Measurements from ENCODE around the gene RASSF8. TPM values are rescaled to one million over a fixed set of nuclear protein-coding genes. Genes with fewer than 3 reads are reported as not detected.

Gene RASSF8
- total and polyA plus RNA-seq, 2 donors (not counting 3 experiments of a cell fraction or from before 2014, with no cell fraction given): 11.1 to 59.3 TPM

GRCh38 chr12:25988505-25988904 lies 30.0 kb downstream of the RASSF8 start:
- H3K79me2 ChIP-seq (ENCODE audit: control insufficient read depth, insufficient read depth, low read length): peaks cover 93% of the 10 kb centered on the region
- no peaks in the 10 kb centered on the region for H3K9me1 ChIP-seq (replicated peaks; ENCODE audit: control insufficient read depth, extremely low read depth, insufficient read depth, low read length)
- H3K9ac ChIP-seq (replicated peaks; ENCODE audit: extremely low read depth, insufficient read depth, low read length): peak overlapping the region; percentile 20
- H2AFZ ChIP-seq (ENCODE audit: low read depth, low read length): no peak overlapping the region
- no peaks in the 10 kb centered on the region for H3K36me3 ChIP-seq (ENCODE audit: control insufficient read depth in 2 of 2, extremely low read depth in 1 of 2, insufficient read depth in 2 of 2, low read length in 2 of 2)
- H4K20me1 ChIP-seq (replicated peaks; ENCODE audit: control insufficient read depth, extremely low read depth, insufficient read depth, low read length): peaks cover 4% of the 10 kb centered on the region
- dilution Hi-C loops (cut with MboI; ENCODE audit: extremely low pct_ligation_motif_present, low sequenced_read_pairs) (no loop called here), intact Hi-C loops (cut with micrococcal nuclease) (loop anchor here (1.0 to 2.0 kb wide), 3 partner anchors 9 to 30 kb away; partner anchors contain the start of gene RASSF8)
- POLR2A ChIA-PET: interaction anchor here (0.8 kb wide), 1 partner anchor 9 kb away, joined by 3 read pairs; no protein-coding TSS in a partner anchor
- peak overlapping the region; percentile 71 for H3K4me2 ChIP-seq (ENCODE audit: insufficient read depth, low read length)
- peaks cover 17% of the 10 kb centered on the region for H3K4me1 ChIP-seq (ENCODE audit: control insufficient read depth, extremely low read depth, insufficient read depth, low read length)
- peak; percentile 77 for FAIRE-seq
- CTCF ChIA-PET: interaction anchor here (1.0 to 5.2 kb wide), 4 partner anchors 9 to 29 kb away, joined by 4 to 36 read pairs (median 14); partner anchors contain the start of gene RASSF8
- no peaks in the 10 kb centered on the region for H3K27me3 ChIP-seq (ENCODE audit: control insufficient read depth in 2 of 2, insufficient read depth in 2 of 2, low read length in 2 of 2)
- DNase-seq (ENCODE audit: low read depth, low spot score): peak; percentile 66
- peak; percentile 49 for TF ChIP-seq GATA2 (IDR thresholded peaks at IDR 0.05; ENCODE audit: insufficient read depth, insufficient read length, low read depth, low read length)
- no peak for TF ChIP-seq CTCF (IDR thresholded peaks at IDR 0.05; ENCODE audit: extremely low read depth in 1 of 2, insufficient read depth in 1 of 2, low read depth in 1 of 2, low read length in 2 of 2)
- TF ChIP-seq POLR2AphosphoS5 (IDR thresholded peaks at IDR 0.05; ENCODE audit: insufficient read depth, low read depth, low read length): peak; percentile 39
- peak; percentile 22 for TF ChIP-seq POLR2A (IDR thresholded peaks at IDR 0.05; ENCODE audit: low read depth, low read length)
- TF ChIP-seq JUN (IDR thresholded peaks at IDR 0.05; ENCODE audit: borderline replicate concordance, insufficient read depth, insufficient read length, low read depth): peak; percentile 24
- no peak for TF ChIP-seq FOS (IDR thresholded peaks at IDR 0.05; ENCODE audit: borderline replicate concordance, insufficient read depth, low read length)
- H3K4me3 ChIP-seq (replicated peaks in 1 of 3; ENCODE audit: insufficient read depth in 1 of 3, low read depth in 1 of 3, low read length in 3 of 3): no peak overlapping the region
- peak overlapping the region; percentile 53 for H3K27ac ChIP-seq (ENCODE audit: insufficient read depth, low read depth, low read length)
- no peaks in the 10 kb centered on the region for H3K9me3 ChIP-seq (replicated peaks; ENCODE audit: control insufficient read depth, insufficient read depth, low read length)
- no TSS peak for BruUV-seq (replicated peaks)

Data from endothelial cell of umbilical vein (primary cell).